HG03432 (cell line): Measurements from ENCODE around the gene DEAF1.

Experiments used
- ATAC-seq: cut with Tn5 transposase; IDR thresholded peaks from one replicate; pipeline ENCODE4 v1.9.1; 2021; ENCODE audit warnings: mild to moderate bottlenecking, moderate library complexity; ENCODE audit not compliant: unreplicated experiment

The DEAF1 gene

DNA sequence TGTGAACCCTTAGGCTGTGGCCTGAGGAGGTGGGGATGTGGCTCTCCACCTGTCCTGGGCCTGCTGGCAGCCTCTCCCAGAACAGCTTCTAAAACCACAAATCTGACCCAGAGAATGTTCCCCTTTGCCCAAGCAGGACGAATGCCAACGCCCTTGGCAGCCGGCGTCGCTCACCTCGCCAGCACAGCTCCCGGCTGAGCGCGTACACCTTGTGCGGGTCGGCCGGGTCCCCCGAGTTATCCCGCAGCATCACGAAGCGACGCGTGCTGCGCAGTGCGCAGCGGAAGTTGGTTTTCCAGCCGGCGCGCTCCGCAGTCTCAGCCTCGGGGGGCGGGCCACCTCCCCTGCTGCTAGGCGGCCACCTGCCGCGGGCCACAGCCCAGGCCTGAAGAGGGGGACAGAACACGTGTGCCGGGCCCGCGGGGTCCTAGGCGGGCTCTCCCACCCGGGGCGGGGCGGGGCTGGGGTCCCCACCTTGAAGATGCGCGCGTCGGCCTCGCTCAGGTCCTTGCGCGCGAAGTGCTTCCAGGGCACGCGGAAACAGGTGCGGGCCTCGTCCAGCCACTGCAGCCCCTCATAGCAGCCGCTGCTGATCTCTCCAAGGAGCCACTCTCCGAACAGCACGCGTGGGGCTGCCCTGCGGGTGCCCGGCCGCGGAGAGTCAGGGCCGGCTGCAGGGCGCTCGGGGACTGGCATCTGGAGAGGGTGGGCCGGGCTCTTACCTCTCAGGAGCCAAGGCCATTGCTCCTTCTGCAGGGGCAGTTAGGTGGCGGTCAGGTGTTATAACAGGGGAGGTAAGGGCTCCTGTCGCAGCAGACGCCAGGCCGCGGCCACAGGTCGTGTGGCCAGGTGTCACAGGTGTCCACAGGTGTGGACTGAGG is 80.2 kb downstream of the DEAF1 start:
- no peak for ATAC-seq

DNA sequence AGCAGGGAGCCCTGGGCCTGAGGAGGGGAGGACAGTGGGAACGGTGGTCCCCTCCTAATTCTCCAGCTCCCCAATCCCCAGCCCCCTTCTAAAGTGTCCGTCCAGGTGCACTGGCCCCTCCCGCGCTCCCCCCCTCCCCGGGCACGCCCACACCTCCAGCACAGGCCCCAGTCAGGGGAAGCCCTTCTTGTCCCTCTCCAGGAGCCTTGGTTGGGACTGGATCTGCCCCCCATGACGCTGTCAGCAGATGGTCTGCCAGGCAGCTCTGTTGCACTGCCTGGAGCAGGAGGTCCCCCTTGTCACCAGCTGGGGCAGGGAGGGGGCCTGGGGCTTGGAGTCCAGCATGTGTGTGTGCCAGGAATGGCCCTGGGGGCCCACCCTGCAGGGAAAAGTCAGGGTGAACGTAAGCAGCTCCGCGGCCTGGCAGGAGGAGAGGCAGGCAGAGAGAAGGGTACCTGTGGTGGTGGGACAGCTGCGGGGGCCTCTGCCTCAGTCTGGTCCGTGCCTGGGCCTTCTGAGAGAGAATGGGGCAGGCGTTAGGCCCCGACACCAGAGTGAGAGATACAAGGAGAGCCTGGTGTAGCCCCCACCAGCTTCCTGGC is 80.9 kb downstream of the DEAF1 start:
- ATAC-seq = no peak

DNA sequence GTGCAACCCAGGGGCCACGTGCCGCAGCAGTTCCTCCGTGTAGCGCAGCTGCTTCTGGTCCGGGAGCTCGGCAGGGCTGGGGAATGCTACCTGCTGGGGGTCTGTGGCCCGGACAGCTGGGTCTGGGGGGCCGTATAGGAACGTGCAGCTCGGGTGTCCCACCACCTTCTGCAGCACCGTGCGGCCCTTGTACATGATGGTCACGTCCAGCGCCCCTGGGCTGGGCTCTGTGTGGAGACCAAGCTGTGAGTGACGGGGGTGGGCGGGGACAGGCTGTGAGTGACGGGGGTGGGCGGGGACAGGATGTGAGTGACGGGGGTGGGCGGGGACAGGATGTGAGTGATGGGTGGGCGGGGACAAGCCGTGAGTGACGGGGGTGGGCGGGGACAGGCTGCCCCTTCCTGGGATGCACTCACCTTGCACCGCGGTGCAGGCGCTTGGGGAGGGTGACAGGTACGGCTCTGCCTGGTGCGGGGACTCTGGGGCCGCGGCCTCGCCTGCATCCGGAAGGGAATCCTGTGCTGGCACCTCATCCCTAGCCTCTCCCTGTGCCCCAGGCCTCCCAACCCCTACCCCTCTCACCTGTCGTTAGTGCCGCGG is 81.6 kb downstream of the DEAF1 start:
- ATAC-seq = no peak

DNA sequence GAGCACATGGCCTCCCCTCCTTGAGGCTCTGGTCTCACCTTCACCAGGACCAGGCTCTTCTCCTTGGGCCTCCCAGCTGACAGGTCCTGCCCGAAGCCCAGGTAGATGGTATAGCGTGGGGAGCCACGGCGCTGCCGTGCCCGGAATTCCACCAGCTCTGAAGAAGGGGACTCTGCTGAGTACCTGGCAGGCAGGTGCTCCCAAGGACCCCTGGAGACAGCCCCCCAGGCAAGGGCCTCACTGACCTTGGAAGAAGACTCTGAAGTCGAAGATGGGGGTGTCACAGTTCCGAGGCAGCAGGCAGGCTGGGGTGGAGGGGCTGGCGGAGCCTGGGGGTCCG is 82.1 kb downstream of the DEAF1 start:
- ATAC-seq = no peak

DNA sequence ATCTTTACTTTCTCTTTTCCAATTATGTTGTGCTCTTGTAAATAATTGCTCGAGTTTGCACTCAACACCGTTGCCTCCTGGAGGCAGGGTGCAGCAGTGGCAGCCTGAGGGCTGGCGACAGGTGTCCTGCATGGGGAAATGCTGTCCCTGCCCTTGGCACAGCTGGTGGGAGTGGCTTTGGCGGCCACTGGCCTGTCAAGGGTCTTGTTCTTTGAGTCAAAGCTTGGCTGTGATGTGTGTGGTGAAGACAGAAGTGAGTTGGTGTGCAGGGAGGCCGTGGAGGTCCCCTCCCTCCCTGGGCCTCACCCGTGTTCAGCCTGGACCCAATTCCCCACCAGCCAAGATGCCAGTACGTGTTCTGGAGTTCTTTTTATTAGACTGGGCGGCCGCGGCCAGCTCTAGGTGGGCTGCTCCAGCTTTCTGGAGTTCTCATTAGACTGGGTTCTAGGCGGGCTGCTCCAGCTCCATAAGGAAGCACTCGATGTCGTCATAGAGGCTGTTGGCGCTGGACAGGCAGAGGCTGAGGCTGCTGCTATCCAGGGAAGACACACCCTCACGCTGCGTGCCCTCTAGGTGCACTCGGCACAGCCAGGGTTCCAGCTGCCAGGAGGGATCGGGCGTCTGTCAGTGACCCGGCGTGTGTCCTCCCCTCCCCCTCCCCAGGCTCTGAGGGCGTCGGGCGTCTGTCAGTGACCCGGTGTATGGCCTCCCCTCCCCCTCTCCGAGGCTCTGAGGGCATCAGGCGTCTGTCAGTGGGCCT is 82.6 kb downstream of the DEAF1 start:
- ATAC-seq = no peak

DNA sequence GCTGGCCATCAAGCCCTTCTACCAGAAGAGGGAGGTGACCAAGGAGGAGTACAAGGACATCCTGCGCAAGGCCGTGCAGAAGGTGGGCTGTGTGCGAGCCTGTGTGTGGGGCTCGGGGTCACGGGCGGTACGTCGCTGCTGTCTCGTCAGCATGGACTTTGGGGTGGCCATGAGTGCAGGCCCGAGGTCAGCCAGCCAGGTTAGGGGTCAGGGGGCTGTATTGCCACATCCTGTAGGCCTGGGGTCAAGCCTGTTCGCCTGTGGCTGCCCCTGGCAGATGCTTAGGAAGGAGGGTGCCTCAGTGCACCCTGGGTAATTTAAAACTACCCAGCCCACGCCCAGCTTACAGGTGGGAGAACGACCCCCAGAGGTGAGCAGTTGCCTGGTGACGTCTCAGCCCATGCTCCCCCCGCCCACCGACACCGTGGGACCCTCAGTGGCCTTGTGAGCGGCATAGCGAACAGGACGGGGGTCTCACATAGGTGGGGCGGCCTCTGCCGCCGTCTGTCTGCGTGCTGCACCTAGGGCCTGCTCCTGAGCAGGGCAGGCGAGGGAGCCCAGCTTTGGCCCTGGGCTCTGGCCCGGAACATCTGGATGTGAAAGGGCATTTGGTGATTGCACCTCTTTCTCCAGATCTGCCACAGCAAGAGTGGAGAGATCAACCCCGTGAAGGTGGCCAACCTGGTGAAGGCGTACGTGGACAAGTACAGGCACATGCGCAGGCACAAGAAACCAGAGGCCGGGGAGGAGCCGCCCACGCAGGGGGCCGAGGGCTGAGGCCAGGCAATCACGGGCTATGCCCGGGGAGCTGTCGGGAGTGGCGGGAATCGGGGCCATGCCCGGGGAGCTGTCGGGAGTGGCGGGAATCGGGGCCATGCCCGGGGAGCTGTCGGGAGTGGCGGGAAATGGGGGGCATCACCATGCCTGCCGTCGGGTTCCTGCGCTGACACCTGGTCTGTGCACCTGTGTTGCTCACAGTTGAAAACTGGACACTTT is 83.7 kb downstream of the DEAF1 start:
- no peak for ATAC-seq

DNA sequence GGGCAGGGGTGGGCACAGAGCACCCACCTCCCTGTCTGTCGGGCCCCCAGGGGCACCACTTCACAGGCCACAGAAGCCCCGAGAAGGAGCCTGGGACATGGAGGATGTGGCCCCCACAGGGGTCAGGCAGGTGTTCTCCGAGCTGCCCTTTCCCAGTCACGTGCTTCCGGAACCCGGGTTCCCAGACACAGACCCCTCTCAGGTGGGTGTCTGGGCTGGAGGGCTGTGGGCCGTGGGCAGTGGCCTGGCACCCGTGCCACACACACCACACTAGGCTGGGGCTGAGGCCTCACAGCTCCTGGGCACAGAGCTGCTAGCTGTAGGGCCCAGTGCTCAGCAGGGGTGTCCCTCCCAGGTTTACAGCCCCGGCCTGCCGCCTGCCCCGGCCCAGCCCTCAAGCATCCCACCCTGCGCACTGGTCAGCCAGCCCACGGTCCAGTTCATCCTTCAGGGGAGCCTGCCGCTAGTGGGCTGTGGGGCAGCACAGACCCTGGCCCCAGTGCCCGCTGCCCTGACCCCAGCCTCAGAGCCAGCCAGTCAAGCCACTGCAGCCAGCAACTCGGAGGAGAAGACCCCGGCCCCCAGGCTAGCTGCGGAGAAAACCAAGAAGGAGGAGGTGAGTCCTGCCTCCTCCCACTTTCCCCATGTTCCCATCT is 84.7 kb downstream of the DEAF1 start:
- no peak for ATAC-seq

DNA sequence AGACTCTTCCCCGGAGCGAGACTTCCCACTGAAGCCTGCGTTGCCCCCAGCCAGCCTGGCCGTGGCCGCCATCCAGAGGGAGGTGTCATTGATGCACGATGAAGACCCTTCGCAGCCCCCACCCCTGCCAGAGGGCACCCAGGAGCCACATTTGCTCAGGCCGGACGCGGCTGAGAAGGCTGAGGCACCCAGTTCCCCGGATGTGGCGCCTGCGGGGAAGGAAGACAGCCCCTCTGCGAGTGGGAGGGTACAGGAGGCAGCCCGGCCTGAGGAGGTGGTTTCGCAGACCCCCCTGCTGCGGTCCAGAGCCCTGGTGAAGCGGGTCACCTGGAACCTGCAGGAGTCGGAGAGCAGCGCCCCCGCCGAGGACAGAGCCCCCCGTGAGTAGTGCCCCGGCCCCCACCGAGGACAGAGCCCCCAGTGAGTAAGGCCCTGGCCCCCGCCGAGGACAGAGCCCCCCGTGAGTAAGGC is 85.6 kb downstream of the DEAF1 start:
- ATAC-seq = no peak

DNA sequence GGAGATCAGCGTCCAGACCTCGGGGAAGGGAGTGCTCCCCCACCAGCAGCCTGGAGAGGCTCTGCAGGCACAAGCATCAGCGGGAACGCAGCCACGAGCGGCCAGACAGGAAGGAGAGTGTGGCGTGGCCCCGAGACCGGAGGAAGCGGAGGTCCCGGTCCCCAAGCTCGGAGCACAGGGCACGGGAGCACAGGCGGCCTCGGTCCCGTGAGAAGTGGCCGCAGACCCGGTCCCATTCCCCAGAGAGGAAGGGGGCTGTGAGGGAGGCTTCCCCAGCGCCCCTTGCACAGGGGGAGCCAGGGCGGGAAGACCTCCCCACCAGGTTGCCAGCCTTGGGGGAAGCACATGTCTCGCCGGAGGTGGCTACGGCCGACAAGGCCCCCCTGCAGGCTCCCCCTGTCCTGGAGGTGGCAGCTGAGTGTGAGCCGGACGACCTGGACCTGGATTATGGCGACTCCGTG is 86.2 kb downstream of the DEAF1 start:
- ATAC-seq = no peak

DNA sequence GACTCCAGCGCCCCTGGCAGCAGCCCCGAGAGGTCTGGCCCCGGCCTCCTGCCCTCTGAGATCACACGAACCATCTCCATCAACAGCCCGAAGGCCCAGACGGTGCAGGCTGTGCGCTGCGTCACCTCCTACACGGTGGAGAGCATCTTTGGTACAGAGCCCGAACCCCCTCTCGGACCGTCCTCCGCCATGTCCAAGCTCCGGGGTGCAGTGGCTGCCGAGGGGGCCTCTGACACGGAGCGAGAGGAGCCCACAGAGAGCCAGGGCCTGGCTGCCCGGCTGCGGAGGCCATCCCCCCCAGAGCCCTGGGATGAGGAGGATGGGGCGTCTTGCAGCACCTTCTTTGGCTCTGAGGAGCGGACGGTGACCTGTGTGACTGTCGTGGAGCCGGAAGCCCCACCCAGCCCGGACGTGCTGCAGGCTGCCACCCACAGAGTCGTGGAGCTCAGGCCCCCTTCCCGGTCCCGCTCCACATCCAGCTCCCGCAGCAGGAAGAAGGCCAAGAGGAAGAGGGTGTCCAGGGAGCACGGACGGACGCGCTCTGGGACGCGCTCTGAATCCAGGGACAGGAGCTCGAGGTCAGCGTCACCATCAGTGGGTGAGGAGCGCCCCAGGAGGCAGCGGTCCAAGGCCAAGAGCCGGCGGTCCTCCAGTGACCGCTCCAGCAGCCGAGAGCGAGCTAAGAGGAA is 86.9 kb downstream of the DEAF1 start:
- no peak for ATAC-seq

DNA sequence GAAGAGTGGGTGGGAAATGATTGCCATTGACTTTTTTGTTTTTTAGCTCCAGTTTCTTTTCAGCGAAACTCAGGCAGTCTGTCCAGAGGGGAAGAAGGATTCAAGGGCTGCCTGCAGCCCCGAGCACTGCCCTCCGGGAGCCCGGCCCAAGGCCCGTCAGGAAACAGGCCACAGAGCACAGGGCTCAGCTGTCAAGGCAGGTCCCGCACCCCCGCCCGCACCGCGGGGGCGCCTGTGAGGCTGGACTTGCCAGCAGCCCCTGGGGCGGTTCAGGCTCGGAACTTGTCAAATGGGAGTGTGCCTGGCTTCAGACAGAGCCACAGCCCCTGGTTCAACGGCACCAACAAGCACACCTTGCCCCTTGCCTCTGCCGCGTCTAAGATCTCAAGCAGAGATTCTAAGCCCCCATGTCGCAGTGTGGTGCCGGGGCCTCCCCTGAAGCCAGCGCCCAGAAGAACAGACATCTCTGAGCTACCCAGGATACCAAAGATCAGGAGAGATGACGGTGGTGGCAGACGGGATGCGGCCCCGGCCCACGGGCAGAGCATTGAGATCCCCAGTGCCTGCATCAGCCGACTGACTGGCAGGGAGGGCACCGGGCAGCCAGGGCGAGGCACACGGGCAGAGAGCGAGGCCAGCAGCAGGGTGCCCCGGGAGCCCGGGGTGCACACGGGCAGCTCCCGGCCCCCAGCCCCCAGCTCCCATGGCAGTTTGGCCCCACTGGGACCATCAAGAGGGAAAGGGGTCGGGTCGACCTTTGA is 87.8 kb downstream of the DEAF1 start:
- ATAC-seq = no peak

DNA sequence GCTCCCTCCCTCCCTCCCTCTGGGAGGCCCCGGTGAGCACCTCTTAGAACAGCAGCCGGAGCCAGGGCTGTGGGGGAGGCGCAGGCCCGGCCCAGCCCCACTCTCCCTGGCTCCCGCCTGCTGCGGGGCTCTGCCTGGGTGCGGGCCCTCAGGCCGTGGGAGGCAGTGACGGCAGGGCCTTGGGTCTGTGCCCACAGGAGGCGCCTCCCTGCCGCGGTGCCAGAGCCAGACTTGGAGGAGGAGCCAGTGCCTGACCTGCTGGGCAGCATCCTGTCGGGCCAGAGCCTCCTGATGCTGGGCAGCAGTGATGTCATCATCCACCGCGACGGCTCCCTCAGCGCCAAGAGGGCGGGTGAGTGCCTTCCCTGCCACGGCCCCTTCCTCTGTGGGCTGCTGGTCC is 88.8 kb downstream of the DEAF1 start:
- no peak for ATAC-seq

DNA sequence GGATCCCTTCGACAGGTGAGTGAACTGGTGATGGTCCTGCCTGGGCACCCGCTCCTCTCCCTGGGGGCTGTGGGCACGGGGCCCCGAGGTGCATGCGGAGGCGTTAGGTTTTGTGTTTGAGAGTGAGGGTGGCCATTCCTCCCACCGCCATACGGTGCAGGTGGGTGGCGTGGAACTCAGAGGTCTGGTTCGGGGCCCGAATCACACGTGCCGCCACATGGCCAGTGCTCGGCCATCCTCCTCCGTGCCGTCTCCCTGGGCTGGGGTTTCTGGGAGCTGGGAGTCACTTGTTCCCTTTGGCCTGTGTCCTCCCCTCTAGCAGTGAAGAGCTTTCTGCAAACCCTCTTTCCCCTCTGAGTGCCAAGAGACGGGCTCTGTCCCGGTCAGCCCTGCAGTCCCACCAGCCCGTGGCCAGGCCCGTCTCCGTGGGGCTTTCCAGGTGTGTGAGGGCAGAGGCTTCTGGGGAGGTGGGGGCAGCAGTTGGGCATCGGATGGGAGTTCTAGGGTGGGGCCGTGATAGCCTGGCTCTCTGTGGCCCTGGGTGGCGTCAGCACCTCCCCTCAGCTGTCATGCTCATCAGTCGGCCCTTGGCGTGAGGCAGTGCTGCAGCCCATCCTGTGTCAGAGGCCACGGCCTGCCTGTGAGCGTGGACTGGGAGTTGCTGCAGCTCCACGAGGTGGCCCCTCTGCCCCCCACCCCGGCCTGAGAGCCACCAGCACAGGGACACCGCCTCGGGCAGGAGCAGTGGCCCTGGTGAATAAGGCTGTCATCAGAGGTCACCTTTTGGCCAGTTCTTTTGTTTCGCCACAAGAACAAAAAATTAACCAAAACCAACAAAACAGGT is 89.5 kb downstream of the DEAF1 start:
- ATAC-seq = no peak

DNA sequence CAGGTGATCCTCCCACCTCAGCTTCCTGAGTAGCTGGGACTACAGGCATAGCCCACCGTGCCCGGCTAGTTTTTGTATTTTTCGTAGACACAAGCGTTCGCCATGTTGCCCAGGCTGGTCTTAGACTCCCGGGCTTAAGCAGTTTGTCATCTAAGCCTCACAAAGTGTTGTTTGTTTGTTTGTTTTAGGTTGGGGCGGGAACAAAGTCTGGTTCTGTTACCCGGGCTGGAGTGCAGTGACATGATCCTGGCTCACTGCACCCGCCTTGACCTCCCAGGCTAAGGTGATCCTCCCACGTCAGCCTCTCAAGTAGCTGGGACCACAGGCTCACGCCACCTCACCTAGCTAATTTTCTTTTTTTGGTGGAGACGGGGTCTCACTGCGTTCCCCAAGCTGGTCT is 91.9 kb downstream of the DEAF1 start:
- ATAC-seq = no peak

DNA sequence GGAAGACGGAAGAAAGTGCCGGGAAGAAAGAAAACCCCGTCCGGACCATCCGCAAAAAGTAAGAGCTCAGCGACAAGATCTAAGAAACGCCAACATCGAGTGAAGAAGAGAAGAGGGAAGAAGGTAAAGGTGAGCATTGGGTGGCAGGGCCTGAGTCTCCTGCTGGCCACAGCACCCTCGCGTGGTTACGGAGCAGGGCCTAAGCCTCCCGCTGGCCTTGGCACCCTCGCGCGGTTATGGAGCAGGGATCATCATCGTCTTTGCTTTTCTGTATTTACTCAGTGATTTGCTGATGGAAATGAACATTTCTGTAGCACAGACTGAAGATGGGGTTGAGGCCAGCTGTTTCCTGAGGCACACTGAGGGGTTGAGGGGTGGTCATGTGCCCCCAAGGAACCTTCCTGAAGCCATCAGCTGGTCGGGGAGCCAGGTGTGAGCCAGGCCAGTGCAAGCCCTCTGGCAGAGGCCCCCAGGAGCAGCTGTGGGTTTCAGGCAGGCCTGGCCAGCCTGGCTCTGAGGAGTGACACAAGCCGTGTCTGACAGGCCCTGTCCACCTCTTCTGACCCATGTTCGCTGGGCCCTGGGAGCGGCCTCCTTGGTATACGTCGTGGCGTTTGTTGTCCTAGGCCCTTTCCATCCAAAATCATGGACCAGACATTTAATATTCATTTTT is 93.3 kb downstream of the DEAF1 start:
- no peak for ATAC-seq

DNA sequence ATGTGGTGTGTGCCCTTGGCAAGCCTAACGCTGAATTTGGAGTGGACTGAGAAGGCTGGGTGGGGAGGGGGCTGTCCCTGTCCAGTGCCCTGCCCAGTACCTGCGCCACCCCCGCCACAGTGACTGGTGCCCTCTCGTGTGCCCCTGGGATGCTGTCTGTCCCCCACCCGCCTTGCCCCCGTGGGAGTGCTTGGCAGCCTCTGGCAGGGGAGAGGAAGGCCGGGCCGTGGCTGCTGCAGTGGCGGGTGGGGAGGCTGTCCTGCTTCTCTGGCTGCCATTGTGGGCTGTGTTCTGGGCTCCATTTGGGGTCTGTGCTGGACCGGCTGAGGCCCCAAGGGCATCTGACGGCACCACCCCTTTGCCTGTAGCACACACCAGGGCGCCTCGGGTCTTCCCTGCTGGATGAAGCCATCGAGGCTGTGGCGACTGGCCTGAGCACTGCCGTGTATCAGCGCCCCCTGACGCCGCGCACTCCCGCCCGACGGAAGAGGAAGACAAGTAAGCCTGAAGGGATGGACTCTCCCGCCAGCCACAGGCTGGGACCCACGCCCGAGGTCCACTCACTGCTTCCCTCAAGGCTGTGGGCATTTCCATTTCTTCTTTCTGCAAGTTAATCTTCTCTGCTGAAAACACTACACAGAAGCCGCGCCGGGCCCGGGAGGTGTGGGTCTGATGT is 96.9 kb downstream of the DEAF1 start:
- ATAC-seq = no peak
